Measurements from ENCODE around the gene TNFRSF14.
"Not testable (repeated sequence)": the region's sequence is repeated elsewhere in the genome, so short reads cannot be mapped to it uniquely, and the experiment has no call there.

TNFRSF14 gene

GRCh38 chr1:2552189-2552588, 4.0 kb upstream of the TNFRSF14 start:
- TF ChIP-seq, protein P1, sequence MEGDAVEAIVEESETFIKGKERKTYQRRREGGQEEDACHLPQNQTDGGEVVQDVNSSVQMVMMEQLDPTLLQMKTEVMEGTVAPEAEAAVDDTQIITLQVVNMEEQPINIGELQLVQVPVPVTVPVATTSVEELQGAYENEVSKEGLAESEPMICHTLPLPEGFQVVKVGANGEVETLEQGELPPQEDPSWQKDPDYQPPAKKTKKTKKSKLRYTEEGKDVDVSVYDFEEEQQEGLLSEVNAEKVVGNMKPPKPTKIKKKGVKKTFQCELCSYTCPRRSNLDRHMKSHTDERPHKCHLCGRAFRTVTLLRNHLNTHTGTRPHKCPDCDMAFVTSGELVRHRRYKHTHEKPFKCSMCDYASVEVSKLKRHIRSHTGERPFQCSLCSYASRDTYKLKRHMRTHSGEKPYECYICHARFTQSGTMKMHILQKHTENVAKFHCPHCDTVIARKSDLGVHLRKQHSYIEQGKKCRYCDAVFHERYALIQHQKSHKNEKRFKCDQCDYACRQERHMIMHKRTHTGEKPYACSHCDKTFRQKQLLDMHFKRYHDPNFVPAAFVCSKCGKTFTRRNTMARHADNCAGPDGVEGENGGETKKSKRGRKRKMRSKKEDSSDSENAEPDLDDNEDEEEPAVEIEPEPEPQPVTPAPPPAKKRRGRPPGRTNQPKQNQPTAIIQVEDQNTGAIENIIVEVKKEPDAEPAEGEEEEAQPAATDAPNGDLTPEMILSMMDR (IDR thresholded peaks at IDR 0.05; ENCODE audit: control insufficient read depth, insufficient read depth, low read depth, low read length, missing control alignments) = no peak
- no peak overlapping the region for H3K4me3 ChIP-seq (ENCODE audit: control insufficient read depth, low read depth, low read length)
- DNase-seq (ENCODE audit: low read depth) = no peak

- not testable (repeated sequence) for H3K4me3 ChIP-seq (ENCODE audit: control insufficient read depth, low read depth, low read length); DNase-seq (ENCODE audit: low read depth)
Observed at GRCh38 chr1:2553076-2553475, 3.1 kb upstream of the TNFRSF14 start.

DNA sequence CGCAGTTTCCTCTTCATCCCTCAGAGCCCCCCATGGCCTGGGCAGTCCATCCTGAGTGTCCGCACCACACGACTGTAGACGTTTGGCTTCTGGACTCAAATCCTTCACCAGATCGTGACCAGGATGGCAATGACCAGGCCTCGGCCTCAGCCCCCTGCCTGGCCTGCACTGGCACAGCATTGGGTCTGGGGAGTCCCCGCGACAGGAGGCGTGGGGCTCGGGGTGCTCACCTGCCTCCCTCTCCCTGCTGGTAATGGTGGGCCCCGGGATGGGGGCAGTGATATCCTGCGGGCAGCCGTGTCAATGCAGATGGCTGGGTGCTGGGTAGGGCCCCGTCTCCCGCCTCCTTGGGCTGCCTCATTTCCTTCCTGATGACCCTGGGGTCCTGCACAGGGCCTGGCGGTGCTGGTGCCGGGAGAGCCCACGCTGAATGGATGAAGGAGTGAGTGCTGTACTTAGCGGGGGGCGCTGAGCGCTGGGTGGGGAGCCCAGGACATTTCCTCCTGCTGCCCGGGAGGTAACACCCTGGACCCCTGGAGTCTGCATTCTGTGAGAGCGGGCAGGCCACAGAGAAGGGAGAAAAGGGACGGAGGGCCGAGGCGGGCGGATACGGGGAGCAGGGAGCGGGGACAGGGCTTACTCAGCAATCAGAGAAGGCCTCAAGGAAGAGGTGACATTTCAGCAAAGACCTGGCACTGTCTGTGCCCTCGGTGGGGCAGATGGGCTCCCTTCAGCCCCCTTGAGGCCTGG, 2.1 kb upstream of the TNFRSF14 start:
- H3K4me3 ChIP-seq (ENCODE audit: control insufficient read depth, low read depth, low read length) = no peak overlapping the region
- TF ChIP-seq, protein P1 (IDR thresholded peaks at IDR 0.05; ENCODE audit: control insufficient read depth, insufficient read depth, low read depth, low read length, missing control alignments) = no peak
- no peak for DNase-seq (ENCODE audit: low read depth)

DNA sequence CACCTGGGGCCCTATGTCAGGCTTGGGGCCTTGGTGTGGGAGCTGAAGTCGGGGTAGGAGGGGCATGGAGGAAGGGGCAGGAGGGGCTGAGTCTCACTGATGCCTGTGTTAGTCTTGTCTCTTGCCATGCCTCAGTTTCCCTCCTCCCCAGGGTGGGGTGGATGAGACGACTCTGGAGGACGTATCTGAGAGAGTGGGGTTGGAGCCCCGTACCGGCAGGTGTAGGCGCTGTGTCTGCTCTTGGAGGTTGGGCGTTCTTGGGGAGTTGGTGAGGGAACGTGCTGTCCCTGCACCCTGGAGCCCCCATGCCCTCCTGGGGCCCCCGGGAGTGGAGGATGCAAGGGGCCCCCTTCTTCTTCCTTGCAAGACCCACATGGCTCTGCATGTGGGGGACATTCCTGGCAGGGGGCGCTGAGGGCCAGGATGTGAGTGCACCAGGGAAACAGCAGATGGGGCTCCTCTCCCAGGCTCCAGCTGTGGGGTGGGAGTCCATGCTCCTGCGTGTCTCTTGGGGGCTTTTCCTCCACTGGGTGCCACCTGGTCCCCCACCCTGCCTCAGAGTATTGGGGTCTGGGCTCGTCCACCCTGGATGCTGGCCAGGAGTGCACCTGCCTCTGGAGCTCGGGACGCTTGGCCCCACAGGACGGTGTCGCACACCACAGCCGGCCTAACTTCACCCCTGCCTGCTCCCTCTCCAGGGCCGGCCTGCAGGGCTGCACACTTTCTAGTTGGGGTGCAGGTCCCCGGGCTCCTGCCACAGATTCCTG, 1.4 kb upstream of the TNFRSF14 start:
- TF ChIP-seq, protein P1 (IDR thresholded peaks at IDR 0.05; ENCODE audit: control insufficient read depth, insufficient read depth, low read depth, low read length, missing control alignments) = peak; percentile 43
- no peak for DNase-seq (ENCODE audit: low read depth)
- H3K4me3 ChIP-seq (ENCODE audit: control insufficient read depth, low read depth, low read length) = no peak overlapping the region

DNA sequence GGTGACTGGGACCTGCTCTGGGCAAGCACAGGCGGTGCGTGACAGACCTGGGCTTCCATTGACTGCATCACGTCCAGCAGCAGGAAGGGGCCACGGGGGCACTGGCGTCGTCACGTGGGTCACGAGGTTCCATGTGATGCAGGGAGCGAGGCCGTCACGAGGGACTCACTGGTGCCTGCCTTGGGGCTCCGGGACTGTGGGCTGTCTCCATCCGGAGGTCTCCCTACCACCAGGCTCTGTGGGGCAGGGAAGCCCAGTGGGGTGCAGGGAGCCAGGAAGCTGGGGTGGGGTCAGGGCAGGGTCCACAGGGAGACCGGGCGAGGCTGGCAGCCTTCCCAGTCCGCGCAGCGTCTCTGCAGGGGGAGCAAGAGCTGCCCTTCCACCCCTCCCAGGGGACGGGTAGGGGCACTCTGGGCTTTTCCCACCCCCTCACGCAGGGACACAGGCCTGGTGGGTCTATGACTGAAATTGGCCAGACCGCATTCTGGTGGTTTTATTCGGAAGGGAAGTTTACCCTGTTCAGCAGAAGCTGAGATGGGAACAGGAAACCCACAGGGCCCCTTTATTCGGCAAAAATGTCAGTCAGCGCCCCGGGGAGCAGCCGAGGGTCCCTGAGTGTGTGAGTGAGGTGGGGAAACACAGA, 416 bp upstream of the TNFRSF14 start:
- no peak for DNase-seq (ENCODE audit: low read depth)
- H3K4me3 ChIP-seq (ENCODE audit: control insufficient read depth, low read depth, low read length) = peak overlapping the region; percentile 76
- TF ChIP-seq, protein P1 (IDR thresholded peaks at IDR 0.05; ENCODE audit: control insufficient read depth, insufficient read depth, low read depth, low read length, missing control alignments) = no peak

GRCh38 chr1:2556678-2557481, 709 bp downstream of the TNFRSF14 start:
- H3K4me3 ChIP-seq (ENCODE audit: control insufficient read depth, low read depth, low read length) = peak overlapping the region; percentile 76
- DNase-seq (ENCODE audit: low read depth) = no peak
- TF ChIP-seq, protein P1 (IDR thresholded peaks at IDR 0.05; ENCODE audit: control insufficient read depth, insufficient read depth, low read depth, low read length, missing control alignments) = no peak

Data from AG09309 (cell line).